GM19035 (cell line): ENCODE data around the gene MMAB.

ENCODE experiments used
- ATAC-seq: cut with Tn5 transposase; IDR thresholded peaks from one replicate; pipeline ENCODE4 v1.9.1; 2021; ENCODE audit not compliant: unreplicated experiment

MMAB gene

DNA sequence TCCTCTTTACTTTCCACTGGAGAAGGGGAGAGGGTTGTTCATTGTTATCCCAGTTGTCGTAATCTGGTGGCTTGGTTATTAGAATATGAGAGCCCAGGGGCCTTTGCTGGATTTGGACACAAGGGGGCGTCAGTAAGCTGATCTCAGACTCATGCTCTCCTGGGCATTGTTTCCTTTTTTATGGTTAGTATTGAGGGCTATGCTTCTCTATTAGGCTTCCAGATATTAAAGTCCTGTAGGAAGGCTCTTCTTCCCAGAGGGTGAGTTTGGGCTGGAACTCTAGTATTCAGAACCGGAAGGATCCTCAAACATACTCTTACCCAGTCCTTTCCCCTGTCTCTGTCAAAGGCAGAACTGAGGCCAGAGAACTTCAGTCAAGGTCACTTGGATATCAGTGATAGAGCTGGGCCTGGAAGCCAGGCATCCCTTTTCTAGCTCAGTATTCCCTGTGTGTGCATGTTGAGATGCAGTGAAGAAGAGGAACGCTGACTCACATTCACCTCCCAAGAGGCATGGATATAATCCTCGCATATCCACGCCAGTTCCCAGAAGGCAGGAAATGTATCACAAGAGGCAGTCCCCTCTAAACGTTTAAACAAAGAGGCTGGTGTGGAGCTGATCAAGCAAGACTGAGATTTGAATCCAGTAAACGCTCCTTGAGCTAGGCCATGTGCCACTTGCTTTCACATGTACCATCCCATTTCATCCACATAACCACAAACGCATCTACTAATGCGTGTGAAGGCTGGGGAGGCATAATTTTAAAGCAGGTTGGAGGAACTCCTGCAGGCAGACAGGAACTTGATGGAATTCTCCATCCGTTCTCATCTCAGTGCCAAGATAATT, 54.3 kb downstream of the MMAB start:
- ATAC-seq: no peak

DNA sequence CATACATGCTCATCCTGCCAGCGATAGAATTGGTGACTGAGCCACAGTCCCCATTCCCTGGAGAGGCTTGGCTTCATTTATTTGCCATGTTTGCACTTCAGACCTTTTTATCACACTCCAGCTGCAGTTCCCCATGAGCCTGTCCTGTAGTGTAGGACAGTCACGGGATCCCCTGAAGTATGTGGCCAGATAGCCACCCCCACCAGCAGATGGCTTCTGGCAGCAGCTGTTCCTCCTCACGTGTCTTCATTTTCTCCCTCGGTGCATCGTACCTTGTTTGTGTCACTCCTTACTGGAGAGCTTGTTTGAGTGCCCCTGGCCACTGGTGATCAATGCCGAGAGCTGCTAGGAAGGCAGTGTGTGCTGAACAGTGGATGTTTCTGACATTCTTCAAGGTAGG, 55.7 kb downstream of the MMAB start:
- ATAC-seq: no peak

DNA sequence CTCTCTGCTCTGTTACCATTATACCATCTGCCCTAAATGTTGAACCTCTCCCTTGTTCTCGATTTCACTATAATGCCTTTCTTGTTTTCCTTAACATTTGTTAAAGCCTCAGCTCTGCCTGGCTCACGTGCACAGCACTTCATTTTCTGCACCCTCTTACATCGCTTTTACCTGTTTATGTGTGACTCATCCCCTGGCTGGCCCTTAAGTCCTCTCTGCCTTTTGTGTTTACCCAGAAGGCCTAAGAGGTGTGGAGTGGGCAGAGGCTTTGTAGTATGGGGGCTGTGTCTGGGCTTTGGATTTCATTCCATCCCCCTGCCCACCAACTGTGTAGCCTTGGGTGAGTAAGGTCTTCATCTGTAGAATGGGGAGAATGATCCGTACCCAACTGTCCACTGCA, 59.3 kb downstream of the MMAB start:
- no peak for ATAC-seq

DNA sequence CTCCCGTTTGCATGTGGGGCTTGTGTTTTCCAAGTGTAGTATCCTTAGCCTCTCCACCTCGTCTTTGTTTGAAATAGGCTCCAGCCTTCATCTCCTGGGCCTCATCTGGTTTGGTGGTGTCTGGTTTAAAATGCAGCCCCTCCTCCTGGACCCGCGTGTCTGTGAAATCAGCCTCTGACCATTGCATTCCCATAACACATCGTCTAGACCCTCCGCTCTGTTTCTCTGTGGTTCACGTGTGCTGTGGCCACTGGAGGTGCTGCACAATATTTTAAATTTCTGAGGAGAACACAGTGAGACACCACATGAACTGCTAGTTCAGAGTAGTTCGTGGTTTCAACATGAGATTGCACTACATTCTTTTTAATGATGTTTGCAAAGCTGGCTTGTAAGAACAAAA, 60.3 kb downstream of the MMAB start:
- ATAC-seq: no peak

DNA sequence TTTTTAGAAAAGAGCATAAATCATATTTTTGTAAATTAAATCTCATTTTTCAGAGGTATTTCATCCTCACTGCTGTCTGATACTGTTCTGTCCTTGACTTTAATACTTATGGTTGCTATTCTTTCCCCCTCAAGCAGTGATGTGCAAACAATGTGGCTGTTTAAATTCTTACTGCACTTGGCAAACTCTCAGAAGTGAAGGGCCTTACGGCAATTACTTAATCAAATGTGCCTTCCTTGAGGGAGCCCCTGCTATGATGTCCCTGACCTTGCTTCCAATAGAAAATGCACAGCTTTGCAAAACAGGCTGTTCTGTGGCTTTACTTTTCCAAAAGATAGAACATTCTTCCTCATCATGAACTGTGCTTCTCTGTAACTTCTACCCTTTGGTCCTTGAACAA, 60.7 kb downstream of the MMAB start:
- ATAC-seq: no peak

DNA sequence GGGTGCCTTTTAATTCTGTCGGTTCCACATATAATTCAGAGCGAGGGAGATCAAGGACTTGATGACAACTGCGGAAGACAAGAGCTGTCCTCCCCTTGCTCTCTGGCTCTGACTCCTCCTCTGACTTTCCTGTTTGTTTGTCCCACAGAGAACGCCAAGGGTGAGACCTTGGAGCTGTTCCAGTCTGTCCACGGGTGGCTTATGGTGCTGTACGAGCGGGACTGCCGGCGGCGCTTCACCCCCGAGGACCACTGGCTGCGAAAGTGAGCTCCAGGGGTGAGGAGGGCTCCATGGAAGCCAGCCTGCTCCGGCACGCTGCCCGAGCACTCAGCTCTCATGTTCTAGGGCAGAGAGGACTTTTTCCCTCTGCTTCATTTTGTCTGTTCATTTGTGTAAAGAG, 63.1 kb downstream of the MMAB start:
- no peak for ATAC-seq

DNA sequence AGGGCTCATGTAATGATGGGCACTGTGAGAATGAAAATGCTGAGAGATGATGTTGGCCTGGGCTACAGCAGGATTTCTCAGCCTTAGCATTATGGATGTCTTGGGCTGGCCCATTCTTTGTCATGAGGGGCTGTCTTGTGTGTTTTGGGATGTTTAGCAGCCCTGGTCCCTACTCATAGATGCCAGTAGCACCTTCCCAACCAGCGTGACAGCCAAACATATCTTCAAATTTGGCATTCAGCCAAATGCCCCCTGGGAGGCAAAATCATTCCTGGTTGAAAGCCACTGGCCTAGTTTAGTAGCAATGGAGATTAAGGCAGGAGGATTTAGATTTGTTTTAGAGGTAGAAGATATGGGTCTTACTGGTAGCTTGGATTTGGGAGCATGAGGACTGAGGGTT, 69.2 kb downstream of the MMAB start:
- ATAC-seq: no peak
